D721Med (cell line): ENCODE measurements around the gene COPZ1.
"Not testable (repeated sequence)": the region's sequence is repeated elsewhere in the genome, so short reads cannot be mapped to it uniquely, and the experiment has no call there.

Source experiments
- DNase-seq: peaks from one replicate; pipeline ENCODE4 v3.0.0; 2011; ENCODE audit warnings: low spot score; ENCODE audit not compliant: insufficient read length
- FAIRE-seq: peaks from 2 replicates; lab custom pipeline; 2011; peaks lifted over from hg19 to GRCh38; lab: Jason Lieb, UNC
- TF ChIP-seq, protein P1 (sequence below): IDR thresholded peaks from 2 replicates; pipeline ENCODE4 v1.5.1; 2012; ENCODE audit warnings: mild to moderate bottlenecking, control low read depth; ENCODE audit not compliant: insufficient read depth; ENCODE audit errors: missing control alignments

The COPZ1 gene

DNA sequence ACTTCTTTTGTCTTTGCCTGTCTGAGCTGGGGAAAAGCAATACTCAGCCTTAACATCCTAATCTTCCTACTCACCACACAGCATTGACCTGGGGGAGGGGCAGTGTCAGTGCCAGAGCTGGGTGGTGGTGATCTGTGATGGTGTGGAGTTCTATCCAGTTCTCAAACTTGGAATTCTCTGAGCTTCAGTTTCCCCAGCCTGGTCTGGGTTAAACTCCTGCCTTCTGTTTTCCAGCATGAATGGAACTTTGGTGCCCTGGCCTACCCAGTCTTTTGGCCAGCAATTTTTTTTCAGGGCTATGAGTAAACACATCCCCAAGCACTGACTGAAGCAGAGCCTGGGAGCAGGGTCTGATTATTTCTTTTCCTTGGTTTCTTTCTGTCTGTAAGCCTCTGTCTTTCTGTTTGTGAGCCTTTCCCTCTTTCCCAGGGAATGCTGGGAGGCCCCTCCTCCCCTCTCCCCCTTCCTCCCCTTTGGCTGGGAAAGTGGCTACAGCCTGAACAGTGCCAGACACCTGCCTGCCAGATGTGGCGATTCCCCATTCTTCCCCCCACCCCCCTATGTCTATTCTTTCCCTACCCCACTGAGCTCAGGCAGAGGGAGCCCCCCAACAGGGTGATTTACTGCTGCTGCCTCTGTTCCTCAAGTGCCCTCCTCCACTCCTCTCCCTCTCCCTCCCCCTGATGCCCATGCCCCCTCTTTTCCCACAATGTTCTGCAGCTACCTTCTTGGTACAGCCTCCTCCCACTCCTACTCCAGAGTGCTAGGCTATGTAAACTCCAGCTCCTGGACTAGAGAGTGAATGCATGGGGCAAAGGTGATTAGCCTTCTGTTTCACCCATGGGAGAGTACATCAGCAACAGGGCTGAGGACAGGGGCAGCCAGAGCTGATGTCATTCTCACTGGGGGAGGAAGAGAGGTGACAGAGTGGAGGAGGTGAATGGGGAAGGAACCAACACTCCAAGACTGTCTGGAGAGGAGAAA lies 28.3 kb downstream of the COPZ1 start:
- FAIRE-seq (no peak), DNase-seq (no peak)
- TF ChIP-seq, protein P1, sequence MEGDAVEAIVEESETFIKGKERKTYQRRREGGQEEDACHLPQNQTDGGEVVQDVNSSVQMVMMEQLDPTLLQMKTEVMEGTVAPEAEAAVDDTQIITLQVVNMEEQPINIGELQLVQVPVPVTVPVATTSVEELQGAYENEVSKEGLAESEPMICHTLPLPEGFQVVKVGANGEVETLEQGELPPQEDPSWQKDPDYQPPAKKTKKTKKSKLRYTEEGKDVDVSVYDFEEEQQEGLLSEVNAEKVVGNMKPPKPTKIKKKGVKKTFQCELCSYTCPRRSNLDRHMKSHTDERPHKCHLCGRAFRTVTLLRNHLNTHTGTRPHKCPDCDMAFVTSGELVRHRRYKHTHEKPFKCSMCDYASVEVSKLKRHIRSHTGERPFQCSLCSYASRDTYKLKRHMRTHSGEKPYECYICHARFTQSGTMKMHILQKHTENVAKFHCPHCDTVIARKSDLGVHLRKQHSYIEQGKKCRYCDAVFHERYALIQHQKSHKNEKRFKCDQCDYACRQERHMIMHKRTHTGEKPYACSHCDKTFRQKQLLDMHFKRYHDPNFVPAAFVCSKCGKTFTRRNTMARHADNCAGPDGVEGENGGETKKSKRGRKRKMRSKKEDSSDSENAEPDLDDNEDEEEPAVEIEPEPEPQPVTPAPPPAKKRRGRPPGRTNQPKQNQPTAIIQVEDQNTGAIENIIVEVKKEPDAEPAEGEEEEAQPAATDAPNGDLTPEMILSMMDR: no peak

- not testable (repeated sequence) for DNase-seq, FAIRE-seq
Observed at GRCh38 chr12:54354271-54354670, 29.3 kb downstream of the COPZ1 start.

- TF ChIP-seq, protein P1: no peak
- FAIRE-seq (no peak), DNase-seq (no peak)
Observed at GRCh38 chr12:54355104-54355815, 30.3 kb downstream of the COPZ1 start.

GRCh38 chr12:54356228-54356627 lies 31.3 kb downstream of the COPZ1 start:
- FAIRE-seq: no peak
- TF ChIP-seq, protein P1: no peak
- DNase-seq: no peak

GRCh38 chr12:54356951-54357356 lies 32.0 kb downstream of the COPZ1 start:
- no peak for FAIRE-seq

DNA sequence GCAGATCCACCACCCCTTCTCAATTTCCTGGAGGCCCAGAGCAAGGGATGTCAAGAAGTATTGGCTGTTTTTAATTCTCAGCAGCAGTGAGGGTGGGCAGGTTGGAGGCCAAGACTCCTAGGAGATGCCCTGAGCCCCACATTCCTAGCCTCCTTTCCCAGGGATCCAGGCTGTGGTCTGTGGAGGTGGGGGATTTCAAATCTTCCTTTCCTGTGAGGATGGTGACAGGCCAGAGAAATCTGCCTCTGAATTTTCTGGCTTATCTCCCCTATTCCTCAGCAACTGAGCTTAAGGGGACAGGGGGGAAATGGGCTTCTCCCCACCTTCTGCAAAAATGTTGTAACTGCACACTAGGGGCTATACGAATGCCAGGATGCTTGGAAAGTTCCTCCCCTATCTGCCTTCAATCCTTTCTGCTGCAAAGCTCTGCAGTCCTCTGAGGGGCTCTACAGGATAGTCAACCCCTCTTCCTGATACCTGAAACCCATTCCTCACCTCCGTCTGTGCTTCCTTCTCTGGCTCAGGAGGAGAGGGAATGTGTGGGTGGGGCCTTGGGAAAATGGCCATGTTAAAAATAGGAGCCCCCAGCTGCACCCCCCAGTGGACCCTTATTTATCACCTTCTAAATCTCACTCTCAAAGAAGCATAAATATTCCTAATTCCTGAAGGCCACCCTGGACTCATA lies 32.7 kb downstream of the COPZ1 start:
- TF ChIP-seq, protein P1: no peak
- no peak for FAIRE-seq
- no peak for DNase-seq

More at GRCh38 chr12:54356951-54357356, 32.0 kb downstream of the COPZ1 start:
- TF ChIP-seq, protein P1: no peak
- DNase-seq: no peak
